HG03460 (cell line): ENCODE results near the gene TMEM51.

ENCODE experiments used
- ATAC-seq: cut with Tn5 transposase; IDR thresholded peaks from one replicate; pipeline ENCODE4 v1.9.1; 2021; ENCODE audit not compliant: unreplicated experiment

The TMEM51 gene

GRCh38 chr1:15175324-15176094 is 22.0 kb downstream of the TMEM51 start:
- ATAC-seq = peak; percentile 35

- peak; percentile 49 for ATAC-seq
Observed at GRCh38 chr1:15176120-15176519, 22.6 kb downstream of the TMEM51 start.

GRCh38 chr1:15176898-15177665 is 23.5 kb downstream of the TMEM51 start:
- no peak for ATAC-seq

GRCh38 chr1:15177710-15178166 is 24.2 kb downstream of the TMEM51 start:
- no peak for ATAC-seq

- no peak for ATAC-seq
Observed at GRCh38 chr1:15178571-15179484, 25.3 kb downstream of the TMEM51 start.

- ATAC-seq = no peak
Observed at GRCh38 chr1:15179485-15179883, 25.9 kb downstream of the TMEM51 start.

- no peak for ATAC-seq
Observed at GRCh38 chr1:15180189-15180588, 26.6 kb downstream of the TMEM51 start.

GRCh38 chr1:15180945-15181523 is 27.5 kb downstream of the TMEM51 start:
- no peak for ATAC-seq

GRCh38 chr1:15181564-15181963 is 28.0 kb downstream of the TMEM51 start:
- ATAC-seq = no peak

- ATAC-seq = no peak
Observed at GRCh38 chr1:15184436-15185241, 31.1 kb downstream of the TMEM51 start.

- ATAC-seq = no peak
Observed at GRCh38 chr1:15185617-15186016, 32.1 kb downstream of the TMEM51 start.

- no peak for ATAC-seq
Observed at GRCh38 chr1:15186073-15186845, 32.7 kb downstream of the TMEM51 start.

- no peak for ATAC-seq
Observed at GRCh38 chr1:15186846-15187151, 33.3 kb downstream of the TMEM51 start.

- ATAC-seq = no peak
Observed at GRCh38 chr1:15187175-15188129, 33.9 kb downstream of the TMEM51 start.

- ATAC-seq = no peak
Observed at GRCh38 chr1:15188130-15188524, 34.6 kb downstream of the TMEM51 start.

- no peak for ATAC-seq
Observed at GRCh38 chr1:15188678-15189077, 35.1 kb downstream of the TMEM51 start.

- ATAC-seq = no peak
Observed at GRCh38 chr1:15189692-15190370, 36.3 kb downstream of the TMEM51 start.

- no peak for ATAC-seq
Observed at GRCh38 chr1:15191267-15191666, 37.7 kb downstream of the TMEM51 start.
